Inflammatory macrophage treated with lipopolysaccharide for 1 hour (primary cell): ENCODE measurements around the gene SART1.
A peak's percentile ranks its signal among the peaks of the same experiment; 100 is the strongest.
"Not testable (repeated sequence)": the region's sequence is repeated elsewhere in the genome, so short reads cannot be mapped to it uniquely, and the experiment has no call there.

Experiments used
- DNase-seq, 2 donors: peaks; one replicate each; pipeline ENCODE4 v3.0.0-alpha.2; 2020 to 2022

SART1 gene

GRCh38 chr11:66020212-66020611, 58.7 kb downstream of the SART1 start:
- DNase-seq: no peak

GRCh38 chr11:66020618-66021357, 59.3 kb downstream of the SART1 start:
- peak; percentile 71 to 79 for DNase-seq

- peak; percentile 35 to 92 for DNase-seq
These were observed 61.1 kb downstream of the SART1 start for GRCh38 chr11:66022401-66023185.

GRCh38 chr11:66023186-66023440, 61.6 kb downstream of the SART1 start:
- not testable (repeated sequence) for DNase-seq

- no peak for DNase-seq
These were observed 64.5 kb downstream of the SART1 start, which contains the start of gene CATSPER1 for GRCh38 chr11:66026017-66026529. Gene CATSPER1 (minus strand): TSS chr11:66026479. CDS start chr11:66026379, 100 bp downstream.
